ENCODE results near the gene C17orf100. TPM values are rescaled to one million over a fixed set of nuclear protein-coding genes. Genes with fewer than 3 reads are reported as not detected.
A peak's percentile ranks its signal among the peaks of the same experiment; 100 is the strongest.
"Not testable (repeated sequence)": the region's sequence is repeated elsewhere in the genome, so short reads cannot be mapped to it uniquely, and the experiment has no call there.

C17orf100 gene
- total and polyA plus RNA-seq, 4 donors = 2.2 to 18.4 (median 8.4) TPM

GRCh38 chr17:6655732-6656361 lies 4.3 kb downstream of the C17orf100 start:
- 7% methylated on average over 6 of the region's 41 CpGs for WGBS (ENCODE audit: insufficient coverage)
- H3K4me1 ChIP-seq (ENCODE audit: control insufficient read depth, insufficient read depth, low read length) = peaks cover 37% of the 10 kb centered on the region
- H3K27ac ChIP-seq (ENCODE audit: low read depth, low read length); H3K36me3 ChIP-seq (ENCODE audit: control insufficient read depth, insufficient read depth, low read length); H3K9me3 ChIP-seq (ENCODE audit: control insufficient read depth, insufficient read depth, low read length); DNase-seq (ENCODE audit: low read depth in 4 of 6, low spot score in 6 of 6); H3K4me3 ChIP-seq (ENCODE audit: low read depth, low read length): not testable (repeated sequence)
- H3K27me3 ChIP-seq (ENCODE audit: control insufficient read depth, insufficient read depth, low read length) = peaks cover 24% of the 10 kb centered on the region

GRCh38 chr17:6656797-6657632 lies 5.5 kb downstream of the C17orf100 start:
- not testable (repeated sequence) for H3K36me3 ChIP-seq (ENCODE audit: control insufficient read depth, insufficient read depth, low read length); H3K9me3 ChIP-seq (ENCODE audit: control insufficient read depth, insufficient read depth, low read length); H3K27ac ChIP-seq (ENCODE audit: low read depth, low read length); H3K4me3 ChIP-seq (ENCODE audit: low read depth, low read length)
- H3K4me1 ChIP-seq (ENCODE audit: control insufficient read depth, insufficient read depth, low read length) = peaks cover 32% of the 10 kb centered on the region
- 12% methylated on average over 18 of the region's 55 CpGs for WGBS (ENCODE audit: insufficient coverage)
- peak in 1 of 6 donors; percentile 76 for DNase-seq (ENCODE audit: low read depth in 4 of 6, low spot score in 6 of 6)
- peaks cover 24% of the 10 kb centered on the region for H3K27me3 ChIP-seq (ENCODE audit: control insufficient read depth, insufficient read depth, low read length)

GRCh38 chr17:6657633-6658287 lies 6.2 kb downstream of the C17orf100 start:
- Histone ChIP-seq H3K4me3 (ENCODE audit: low read depth, low read length) (no peak overlapping the region), H3K27me3 (ENCODE audit: control insufficient read depth, insufficient read depth, low read length) (peaks cover 20% of the 10 kb centered on the region), H3K9me3 (ENCODE audit: control insufficient read depth, insufficient read depth, low read length) (no peaks in the 10 kb centered on the region), H3K27ac (ENCODE audit: low read depth, low read length) (no peak overlapping the region), H3K4me1 (ENCODE audit: control insufficient read depth, insufficient read depth, low read length) (peaks cover 24% of the 10 kb centered on the region), H3K36me3 (ENCODE audit: control insufficient read depth, insufficient read depth, low read length) (peaks cover 4% of the 10 kb centered on the region)
- WGBS (ENCODE audit: insufficient coverage) = 74% methylated on average over 12 of the region's 18 CpGs
- no peak for DNase-seq (ENCODE audit: low read depth in 4 of 6, low spot score in 6 of 6)

- H3K27ac ChIP-seq (ENCODE audit: low read depth, low read length); H3K4me3 ChIP-seq (ENCODE audit: low read depth, low read length); H3K36me3 ChIP-seq (ENCODE audit: control insufficient read depth, insufficient read depth, low read length); H3K9me3 ChIP-seq (ENCODE audit: control insufficient read depth, insufficient read depth, low read length); DNase-seq (ENCODE audit: low read depth in 4 of 6, low spot score in 6 of 6): not testable (repeated sequence)
- Histone ChIP-seq H3K27me3 (ENCODE audit: control insufficient read depth, insufficient read depth, low read length) (peaks cover 20% of the 10 kb centered on the region), H3K4me1 (ENCODE audit: control insufficient read depth, insufficient read depth, low read length) (peaks cover 24% of the 10 kb centered on the region)
- WGBS (ENCODE audit: insufficient coverage) = 100% methylated on average over 1 of the region's 5 CpGs
Measured at GRCh38 chr17:6658411-6658810, 6.8 kb downstream of the C17orf100 start.

- H3K36me3 ChIP-seq (ENCODE audit: control insufficient read depth, insufficient read depth, low read length) = peaks cover 4% of the 10 kb centered on the region
- peaks cover 8% of the 10 kb centered on the region for H3K27me3 ChIP-seq (ENCODE audit: control insufficient read depth, insufficient read depth, low read length)
- no peak overlapping the region for H3K27ac ChIP-seq (ENCODE audit: low read depth, low read length)
- 86% methylated on average over 9 of the region's 9 CpGs for WGBS (ENCODE audit: insufficient coverage)
- H3K9me3 ChIP-seq (ENCODE audit: control insufficient read depth, insufficient read depth, low read length) = no peaks in the 10 kb centered on the region
- peaks cover 13% of the 10 kb centered on the region for H3K4me1 ChIP-seq (ENCODE audit: control insufficient read depth, insufficient read depth, low read length)
- H3K4me3 ChIP-seq (ENCODE audit: low read depth, low read length) = no peak overlapping the region
- no peak for DNase-seq (ENCODE audit: low read depth in 4 of 6, low spot score in 6 of 6)
Measured at GRCh38 chr17:6660101-6660500, 8.5 kb downstream of the C17orf100 start.

- H3K27ac ChIP-seq (ENCODE audit: low read depth, low read length) = no peak overlapping the region
- H3K4me3 ChIP-seq (ENCODE audit: low read depth, low read length) = no peak overlapping the region
- H3K9me3 ChIP-seq (ENCODE audit: control insufficient read depth, insufficient read depth, low read length) = no peaks in the 10 kb centered on the region
- H3K27me3 ChIP-seq (ENCODE audit: control insufficient read depth, insufficient read depth, low read length) = peaks cover 2% of the 10 kb centered on the region
- 53% methylated on average over 9 of the region's 11 CpGs for WGBS (ENCODE audit: insufficient coverage)
- H3K4me1 ChIP-seq (ENCODE audit: control insufficient read depth, insufficient read depth, low read length) = peaks cover 6% of the 10 kb centered on the region
- peaks cover 4% of the 10 kb centered on the region for H3K36me3 ChIP-seq (ENCODE audit: control insufficient read depth, insufficient read depth, low read length)
- no peak for DNase-seq (ENCODE audit: low read depth in 4 of 6, low spot score in 6 of 6)
Measured at GRCh38 chr17:6660805-6661463, 9.4 kb downstream of the C17orf100 start.

- Histone ChIP-seq H3K27ac (ENCODE audit: low read depth, low read length) (no peak overlapping the region), H3K4me3 (ENCODE audit: low read depth, low read length) (no peak overlapping the region), H3K9me3 (ENCODE audit: control insufficient read depth, insufficient read depth, low read length) (no peaks in the 10 kb centered on the region), H3K4me1 (ENCODE audit: control insufficient read depth, insufficient read depth, low read length) (peaks cover 8% of the 10 kb centered on the region), H3K36me3 (ENCODE audit: control insufficient read depth, insufficient read depth, low read length) (peaks cover 4% of the 10 kb centered on the region), H3K27me3 (ENCODE audit: control insufficient read depth, insufficient read depth, low read length) (no peaks in the 10 kb centered on the region)
- DNase-seq (ENCODE audit: low read depth in 4 of 6, low spot score in 6 of 6) = no peak
- WGBS (ENCODE audit: insufficient coverage) = no CpG with 5 or more reads among the region's 2 CpGs
Measured at GRCh38 chr17:6661464-6661848, 9.9 kb downstream of the C17orf100 start.

- not testable (repeated sequence) for DNase-seq (ENCODE audit: low read depth in 4 of 6, low spot score in 6 of 6); H3K36me3 ChIP-seq (ENCODE audit: control insufficient read depth, insufficient read depth, low read length); H3K4me3 ChIP-seq (ENCODE audit: low read depth, low read length); H3K9me3 ChIP-seq (ENCODE audit: control insufficient read depth, insufficient read depth, low read length); H3K4me1 ChIP-seq (ENCODE audit: control insufficient read depth, insufficient read depth, low read length); H3K27ac ChIP-seq (ENCODE audit: low read depth, low read length); H3K27me3 ChIP-seq (ENCODE audit: control insufficient read depth, insufficient read depth, low read length)
- 96% methylated on average over 3 of the region's 14 CpGs for WGBS (ENCODE audit: insufficient coverage)
Measured at GRCh38 chr17:6663200-6663599, 11.6 kb downstream of the C17orf100 start.

GRCh38 chr17:6666077-6666521 lies 14.5 kb downstream of the C17orf100 start:
- DNase-seq (ENCODE audit: low read depth in 4 of 6, low spot score in 6 of 6) = peak in 5 of 6 donors; percentile 64 to 94 (median 78)
- 20% methylated on average over 9 of the region's 9 CpGs for WGBS (ENCODE audit: insufficient coverage)
- Histone ChIP-seq H3K36me3 (ENCODE audit: control insufficient read depth, insufficient read depth, low read length) (no peaks in the 10 kb centered on the region), H3K4me1 (ENCODE audit: control insufficient read depth, insufficient read depth, low read length) (peaks cover 9% of the 10 kb centered on the region), H3K27ac (ENCODE audit: low read depth, low read length) (no peak overlapping the region), H3K9me3 (ENCODE audit: control insufficient read depth, insufficient read depth, low read length) (no peaks in the 10 kb centered on the region), H3K27me3 (ENCODE audit: control insufficient read depth, insufficient read depth, low read length) (no peaks in the 10 kb centered on the region), H3K4me3 (ENCODE audit: low read depth, low read length) (no peak overlapping the region)

Measured in spinal cord (tissue), 10 donors.